Fibroblast of skin of left quadriceps (primary cell): Measurements from ENCODE around the gene MYBPC2.

Source experiments
- DNase-seq, 2 experiments: peaks; one replicate each; pipeline ENCODE4 v3.0.0-alpha.2; 2013; ENCODE audit warnings: low read depth in 2 of 2

Gene MYBPC2

GRCh38 chr19:50480281-50481111, 47.8 kb downstream of the MYBPC2 start:
- DNase-seq, result no peak

- no peak for DNase-seq
Measured at GRCh38 chr19:50481351-50482149, 48.9 kb downstream of the MYBPC2 start.

- DNase-seq, result no peak
Measured at GRCh38 chr19:50482271-50482855, 49.7 kb downstream of the MYBPC2 start.

GRCh38 chr19:50482916-50483315, 50.2 kb downstream of the MYBPC2 start:
- DNase-seq, result no peak

GRCh38 chr19:50485284-50485955, 52.7 kb downstream of the MYBPC2 start:
- DNase-seq, result no peak

GRCh38 chr19:50486823-50487515, 54.3 kb downstream of the MYBPC2 start:
- no peak for DNase-seq

GRCh38 chr19:50488389-50489194, 55.9 kb downstream of the MYBPC2 start:
- DNase-seq, result no peak

GRCh38 chr19:50489461-50490011, 56.8 kb downstream of the MYBPC2 start:
- DNase-seq, result no peak

GRCh38 chr19:50490411-50490811, 57.7 kb downstream of the MYBPC2 start:
- DNase-seq, result no peak

GRCh38 chr19:50490991-50491472, 58.3 kb downstream of the MYBPC2 start:
- no peak for DNase-seq

- no peak for DNase-seq
Measured at GRCh38 chr19:50492303-50493052, 59.8 kb downstream of the MYBPC2 start.

- no peak for DNase-seq
Measured at GRCh38 chr19:50493171-50493570, 60.5 kb downstream of the MYBPC2 start.

- DNase-seq, result no peak
Measured at GRCh38 chr19:50494186-50495019, 61.7 kb downstream of the MYBPC2 start.

GRCh38 chr19:50495020-50495531, 62.4 kb downstream of the MYBPC2 start:
- DNase-seq, result no peak

GRCh38 chr19:50496189-50497021, 63.7 kb downstream of the MYBPC2 start:
- no peak for DNase-seq

GRCh38 chr19:50497022-50497405, 64.3 kb downstream of the MYBPC2 start:
- DNase-seq, result no peak
